Endothelial cell of umbilical vein (primary cell): ENCODE results near the gene PSME3.

ENCODE experiments used
- CTCF ChIP-seq, 2 donors: IDR thresholded peaks; 1 replicate in 1 of 2; 2 replicates in 1 of 2; pipeline ENCODE4 v1.5.1; 2011; ENCODE audit warnings: low read length in 2 of 2, mild to moderate bottlenecking in 2 of 2, moderate library complexity in 2 of 2, control low read depth in 1 of 2, inconsistent platforms in 1 of 2, low read depth in 1 of 2; ENCODE audit not compliant: insufficient read depth in 1 of 2; ENCODE audit errors: extremely low read depth in 1 of 2
- MAX ChIP-seq: IDR thresholded peaks from 2 replicates; pipeline ENCODE4 v1.6.1; 2011; ENCODE audit not compliant: insufficient read depth, insufficient read length

GRCh38 chr17:42827472-42827871 lies 5.7 kb upstream of the PSME3 start:
- TF ChIP-seq CTCF (IDR thresholded peaks at IDR 0.05; ENCODE audit: extremely low read depth in 1 of 2, insufficient read depth in 1 of 2, low read depth in 1 of 2, low read length in 2 of 2), result no peak
- TF ChIP-seq MAX, result no peak
